CD4-positive, alpha-beta T cell (primary cell): ENCODE measurements around the gene SH3GL2. TPM values are rescaled to one million over a fixed set of nuclear protein-coding genes. Genes with fewer than 3 reads are reported as not detected.

ENCODE experiments used
- ATAC-seq: fragments of 200-7000 bp; cut with Tn5 transposase; one replicate; pipeline ENCODE4 v1.10.0; 2022; ENCODE audit warnings: mild to moderate bottlenecking; ENCODE audit not compliant: poor library complexity
- CTCF ChIA-PET: fragments of 350-600 bp; sonication (Branson Sonifier 250); formaldehyde crosslinking; loops from one replicate; lab custom pipeline; 2021; ENCODE audit warnings: antibody characterized with exemption, inconsistent platforms; lab: Charles Lee
- POLR2A ChIA-PET: fragments of 350-600 bp; sonication (Branson Sonifier 250); formaldehyde crosslinking; loops from one replicate; lab custom pipeline; 2021; ENCODE audit warnings: antibody characterized with exemption, inconsistent platforms; lab: Charles Lee
- DNase-seq, 14 experiments: peaks; one replicate each; pipeline ENCODE4 v3.0.0-alpha.2; 2013 to 2020; ENCODE audit warnings: mixed read lengths in 2 of 14
- H3K27ac ChIP-seq, 2 donors: one replicate each; pipeline versions ENCODE4 v1.5.1 to v1.7.0; 2013; ENCODE audit warnings: low read length in 2 of 2, low read depth in 1 of 2, mild to moderate bottlenecking in 1 of 2
- H3K27me3 ChIP-seq, 2 experiments: 1 replicate in 1 of 2; 2 replicates in 1 of 2; pipeline versions ENCODE4 v1.6.1 to v1.7.0; 2013; ENCODE audit warnings: low read length in 2 of 2, control low read depth in 1 of 2, mild to moderate bottlenecking in 1 of 2, moderate library complexity in 1 of 2; ENCODE audit not compliant: insufficient read depth in 2 of 2, control insufficient read depth in 1 of 2
- H3K36me3 ChIP-seq: one replicate; pipeline ENCODE4 v1.6.1; 2013; ENCODE audit warnings: low read length, control low read depth; ENCODE audit not compliant: insufficient read depth
- H3K4me1 ChIP-seq: one replicate; pipeline ENCODE4 v1.6.1; 2013; ENCODE audit warnings: low read length, control low read depth; ENCODE audit not compliant: insufficient read depth
- H3K4me3 ChIP-seq: one replicate; pipeline ENCODE4 v1.5.1; 2013; ENCODE audit warnings: mild to moderate bottlenecking, low read length, moderate library complexity
- H3K9me3 ChIP-seq, 2 experiments: 1 replicate in 1 of 2; 2 replicates in 1 of 2; pipeline versions ENCODE4 v1.6.1 to v1.7.0; 2013; ENCODE audit warnings: low read length in 2 of 2, mild to moderate bottlenecking in 2 of 2, control low read depth in 1 of 2, moderate library complexity in 1 of 2; ENCODE audit not compliant: control insufficient read depth in 1 of 2, insufficient read depth in 1 of 2
- H3K27ac Mint-ChIP-seq: one replicate; pipeline ENCODE4 v1.8.0; 2020; ENCODE audit warnings: mixed read lengths
- H3K27me3 Mint-ChIP-seq: one replicate; pipeline ENCODE4 v1.8.0; 2021; ENCODE audit warnings: mixed read lengths
- H3K36me3 Mint-ChIP-seq: one replicate; pipeline ENCODE4 v1.8.0; 2021; ENCODE audit warnings: low read depth, mixed read lengths
- H3K4me1 Mint-ChIP-seq: one replicate; pipeline ENCODE4 v1.8.0; 2021; ENCODE audit warnings: low read depth, mixed read lengths
- H3K4me3 Mint-ChIP-seq: one replicate; pipeline ENCODE4 v1.8.0; 2020; ENCODE audit warnings: mild to moderate bottlenecking, mixed read lengths
- H3K9me3 Mint-ChIP-seq: one replicate; pipeline ENCODE4 v1.8.0; 2020; ENCODE audit warnings: mixed read lengths
- intact Hi-C, 2 experiments: fragments of 100-400 bp; cut with DNase I in 1 of 2; cut with micrococcal nuclease in 1 of 2; formaldehyde crosslinking; loops; one replicate each; pipeline versions ENCODE4 v1.15.1 to v1.9.0; 2023 to 2025; cut with DNase I, micrococcal nuclease
- total RNA-seq, 174 experiments: library from RNA in 2 of 174; stranded (reverse) in 2 of 174; gene quantifications; one replicate each; pipeline ENCODE4 v1.2.3 and lab custom pipeline; 2021 to 2026
- TF ChIP-seq, protein P1 (sequence below): fragments of 200-600 bp; IDR thresholded peaks from one replicate; pipeline ENCODE4 v1.8.0; 2022; ENCODE audit warnings: antibody characterized with exemption, mild to moderate bottlenecking

The SH3GL2 gene
- total RNA-seq, 2 experiments from 2014 or later, result not detected

DNA sequence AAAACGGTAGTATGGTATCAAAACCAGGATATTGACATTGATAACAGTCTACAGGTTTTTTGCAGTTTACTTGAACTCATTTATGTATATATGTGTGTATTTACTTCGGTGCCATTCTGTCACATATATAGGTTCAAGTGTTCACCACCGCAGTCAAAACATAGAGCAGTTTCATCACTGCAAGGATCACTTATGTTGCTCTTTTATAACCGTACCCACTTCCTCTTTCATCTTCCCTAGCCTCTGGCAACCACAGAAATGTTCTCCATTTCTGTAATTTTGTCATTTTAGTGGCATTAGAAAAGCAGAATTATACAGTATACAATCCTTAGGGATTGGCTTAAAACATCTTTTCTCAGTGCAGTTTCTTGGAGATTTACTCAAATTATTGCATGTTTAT is 90.3 kb downstream of the SH3GL2 start:
- Mint-ChIP-seq H3K4me3 (no peak overlapping the region), H3K27ac (no peak overlapping the region), H3K9me3 (peaks cover 8% of the 10 kb centered on the region), H3K36me3 (no peaks in the 10 kb centered on the region), H3K27me3 (no peaks in the 10 kb centered on the region), H3K4me1 (no peaks in the 10 kb centered on the region)
- ATAC-seq (no peak), DNase-seq (no peak)
- TF ChIP-seq, protein P1, sequence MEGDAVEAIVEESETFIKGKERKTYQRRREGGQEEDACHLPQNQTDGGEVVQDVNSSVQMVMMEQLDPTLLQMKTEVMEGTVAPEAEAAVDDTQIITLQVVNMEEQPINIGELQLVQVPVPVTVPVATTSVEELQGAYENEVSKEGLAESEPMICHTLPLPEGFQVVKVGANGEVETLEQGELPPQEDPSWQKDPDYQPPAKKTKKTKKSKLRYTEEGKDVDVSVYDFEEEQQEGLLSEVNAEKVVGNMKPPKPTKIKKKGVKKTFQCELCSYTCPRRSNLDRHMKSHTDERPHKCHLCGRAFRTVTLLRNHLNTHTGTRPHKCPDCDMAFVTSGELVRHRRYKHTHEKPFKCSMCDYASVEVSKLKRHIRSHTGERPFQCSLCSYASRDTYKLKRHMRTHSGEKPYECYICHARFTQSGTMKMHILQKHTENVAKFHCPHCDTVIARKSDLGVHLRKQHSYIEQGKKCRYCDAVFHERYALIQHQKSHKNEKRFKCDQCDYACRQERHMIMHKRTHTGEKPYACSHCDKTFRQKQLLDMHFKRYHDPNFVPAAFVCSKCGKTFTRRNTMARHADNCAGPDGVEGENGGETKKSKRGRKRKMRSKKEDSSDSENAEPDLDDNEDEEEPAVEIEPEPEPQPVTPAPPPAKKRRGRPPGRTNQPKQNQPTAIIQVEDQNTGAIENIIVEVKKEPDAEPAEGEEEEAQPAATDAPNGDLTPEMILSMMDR, result no peak
- no peak overlapping the region for H3K4me3 ChIP-seq
- ChIA-PET POLR2A (no interaction called here), CTCF (no interaction called here)
- H3K9me3 ChIP-seq, result peaks cover 0 to 4% of the 10 kb centered on the region in 2 experiments
- no peaks in the 10 kb centered on the region for H3K4me1 ChIP-seq
- no peaks in the 10 kb centered on the region for H3K27me3 ChIP-seq
- H3K27ac ChIP-seq, result no peak overlapping the region
- intact Hi-C loops, result no loop called here
- H3K36me3 ChIP-seq, result no peaks in the 10 kb centered on the region

DNA sequence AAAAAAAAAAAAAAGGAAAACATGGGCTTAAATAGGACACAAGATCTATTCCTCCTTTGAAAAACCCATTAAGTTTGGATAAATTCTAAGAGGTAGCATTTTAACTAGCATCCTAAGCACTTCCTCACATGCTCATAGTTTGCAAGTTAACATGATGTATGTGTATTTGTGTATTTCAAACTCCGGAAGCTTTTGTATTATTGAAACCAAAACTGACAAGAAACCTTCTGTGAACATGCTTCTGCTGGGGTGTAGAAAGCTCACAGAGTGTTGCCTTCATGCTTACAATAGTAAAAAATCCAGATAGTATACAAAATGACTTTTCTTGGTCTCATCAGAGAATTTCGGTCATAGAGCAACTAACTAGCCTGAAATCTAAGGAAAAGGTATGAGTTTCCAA is 103.8 kb downstream of the SH3GL2 start:
- H3K27ac ChIP-seq, result no peak overlapping the region
- intact Hi-C loops, result no loop called here
- Mint-ChIP-seq H3K27me3 (no peaks in the 10 kb centered on the region), H3K9me3 (peaks cover 18% of the 10 kb centered on the region), H3K4me3 (no peak overlapping the region), H3K27ac (no peak overlapping the region), H3K4me1 (no peaks in the 10 kb centered on the region), H3K36me3 (no peaks in the 10 kb centered on the region)
- no peaks in the 10 kb centered on the region for H3K36me3 ChIP-seq
- H3K9me3 ChIP-seq, result no peaks in the 10 kb centered on the region
- no peaks in the 10 kb centered on the region for H3K4me1 ChIP-seq
- TF ChIP-seq, protein P1, result no peak
- H3K4me3 ChIP-seq, result no peak overlapping the region
- no peak for ATAC-seq
- ChIA-PET POLR2A (no interaction called here), CTCF (no interaction called here)
- DNase-seq, result no peak
- H3K27me3 ChIP-seq, result no peaks in the 10 kb centered on the region

DNA sequence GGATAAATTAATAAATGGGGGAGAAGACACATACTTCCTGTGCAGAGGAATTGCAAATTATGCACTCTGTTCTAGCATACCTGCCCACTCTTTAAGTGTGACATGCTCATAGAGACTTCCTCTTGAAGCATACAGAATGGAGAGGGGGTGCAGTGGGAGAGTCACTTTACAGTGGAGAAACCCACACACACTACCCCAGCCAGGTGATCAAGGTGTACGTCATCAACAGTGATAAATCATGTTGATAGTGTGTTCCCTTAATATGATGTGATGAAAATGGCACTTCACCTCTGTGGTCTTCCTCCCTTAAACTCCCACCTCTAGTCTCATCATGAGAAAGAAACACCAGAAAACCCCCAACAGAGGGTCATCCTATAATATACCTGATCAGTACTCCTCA is 110.0 kb downstream of the SH3GL2 start:
- H3K4me1 Mint-ChIP-seq, result no peaks in the 10 kb centered on the region
- no peak overlapping the region for H3K27ac Mint-ChIP-seq
- Histone ChIP-seq H3K27me3 (no peaks in the 10 kb centered on the region), H3K27ac (no peak overlapping the region), H3K36me3 (no peaks in the 10 kb centered on the region), H3K4me1 (no peaks in the 10 kb centered on the region), H3K9me3 (no peaks in the 10 kb centered on the region), H3K4me3 (no peak overlapping the region)
- DNase-seq (no peak), ATAC-seq (no peak)
- peaks cover 20% of the 10 kb centered on the region for H3K9me3 Mint-ChIP-seq
- H3K27me3 Mint-ChIP-seq, result no peaks in the 10 kb centered on the region
- ChIA-PET CTCF (no interaction called here), POLR2A (no interaction called here)
- H3K4me3 Mint-ChIP-seq, result no peak overlapping the region
- intact Hi-C loops, result no loop called here
- TF ChIP-seq, protein P1, result no peak
- H3K36me3 Mint-ChIP-seq, result no peaks in the 10 kb centered on the region
